GM06990 (cell line): Measurements from ENCODE around the gene GPX2.

ENCODE experiments used
- DNase-seq: peaks from one replicate; pipeline ENCODE4 v3.0.0-alpha.2; 2011; ENCODE audit not compliant: insufficient read length; ENCODE audit errors: extremely low read depth
- H3K27me3 ChIP-seq: replicated peaks from 2 replicates; pipeline ENCODE4 v1.6.0; 2011; ENCODE audit warnings: low read length; ENCODE audit not compliant: control insufficient read depth, insufficient read depth
- H3K36me3 ChIP-seq: 2 replicates; pipeline ENCODE4 v1.5.1; 2011; ENCODE audit warnings: low read length; ENCODE audit not compliant: control insufficient read depth, insufficient read depth
- H3K4me3 ChIP-seq: replicated peaks from 2 replicates; pipeline ENCODE4 v1.5.1; 2011; ENCODE audit warnings: low read depth, mild to moderate bottlenecking, control low read depth, low read length
- TF ChIP-seq, protein P1 (sequence below): IDR thresholded peaks from 2 replicates; pipeline ENCODE4 v1.5.1; 2011; ENCODE audit warnings: low read length, control low read depth, mild to moderate bottlenecking, inconsistent platforms; ENCODE audit not compliant: insufficient read depth, poor library complexity, severe bottlenecking

Gene GPX2

DNA sequence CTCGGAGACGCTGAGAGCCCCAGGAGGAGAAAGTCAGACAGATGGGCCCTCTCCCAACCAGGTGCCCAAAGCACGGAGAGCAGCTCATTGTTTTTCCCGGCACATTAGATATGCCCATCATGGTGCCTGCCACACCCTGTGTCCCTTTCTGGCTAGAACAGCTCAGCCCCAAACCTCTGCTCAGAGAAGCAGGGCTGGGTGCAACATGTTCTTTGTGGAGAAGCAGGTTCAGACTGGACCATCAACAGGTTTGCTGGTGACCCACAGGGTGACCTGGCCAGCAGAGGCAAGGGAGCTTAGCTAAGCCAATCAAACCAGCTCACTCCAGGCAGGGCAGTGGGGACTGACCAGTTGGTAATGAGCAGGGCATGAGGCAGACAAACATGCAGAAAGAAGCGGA lies 16.2 kb upstream of the GPX2 start:
- Histone ChIP-seq H3K27me3 (no peaks in the 10 kb centered on the region), H3K36me3 (no peaks in the 10 kb centered on the region), H3K4me3 (no peak overlapping the region)
- DNase-seq, result no peak
- TF ChIP-seq, protein P1, sequence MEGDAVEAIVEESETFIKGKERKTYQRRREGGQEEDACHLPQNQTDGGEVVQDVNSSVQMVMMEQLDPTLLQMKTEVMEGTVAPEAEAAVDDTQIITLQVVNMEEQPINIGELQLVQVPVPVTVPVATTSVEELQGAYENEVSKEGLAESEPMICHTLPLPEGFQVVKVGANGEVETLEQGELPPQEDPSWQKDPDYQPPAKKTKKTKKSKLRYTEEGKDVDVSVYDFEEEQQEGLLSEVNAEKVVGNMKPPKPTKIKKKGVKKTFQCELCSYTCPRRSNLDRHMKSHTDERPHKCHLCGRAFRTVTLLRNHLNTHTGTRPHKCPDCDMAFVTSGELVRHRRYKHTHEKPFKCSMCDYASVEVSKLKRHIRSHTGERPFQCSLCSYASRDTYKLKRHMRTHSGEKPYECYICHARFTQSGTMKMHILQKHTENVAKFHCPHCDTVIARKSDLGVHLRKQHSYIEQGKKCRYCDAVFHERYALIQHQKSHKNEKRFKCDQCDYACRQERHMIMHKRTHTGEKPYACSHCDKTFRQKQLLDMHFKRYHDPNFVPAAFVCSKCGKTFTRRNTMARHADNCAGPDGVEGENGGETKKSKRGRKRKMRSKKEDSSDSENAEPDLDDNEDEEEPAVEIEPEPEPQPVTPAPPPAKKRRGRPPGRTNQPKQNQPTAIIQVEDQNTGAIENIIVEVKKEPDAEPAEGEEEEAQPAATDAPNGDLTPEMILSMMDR, result no peak

- DNase-seq, result no peak
- H3K27me3 ChIP-seq, result no peaks in the 10 kb centered on the region
- TF ChIP-seq, protein P1, result no peak
- H3K4me3 ChIP-seq, result no peak overlapping the region
- H3K36me3 ChIP-seq, result no peaks in the 10 kb centered on the region
These were observed 15.7 kb upstream of the GPX2 start for GRCh38 chr14:64958201-64958600.

GRCh38 chr14:64956697-64957406 lies 14.3 kb upstream of the GPX2 start:
- DNase-seq, result no peak
- no peaks in the 10 kb centered on the region for H3K27me3 ChIP-seq
- no peaks in the 10 kb centered on the region; the same call in 1 of the 2 replicates for H3K36me3 ChIP-seq
- TF ChIP-seq, protein P1, result no peak
- H3K4me3 ChIP-seq, result no peak overlapping the region

GRCh38 chr14:64955297-64955696 lies 12.8 kb upstream of the GPX2 start:
- TF ChIP-seq, protein P1, result no peak
- no peak overlapping the region for H3K4me3 ChIP-seq
- H3K27me3 ChIP-seq, result no peaks in the 10 kb centered on the region
- no peak for DNase-seq
- no peaks in the 10 kb centered on the region; the same call in 1 of the 2 replicates for H3K36me3 ChIP-seq

DNA sequence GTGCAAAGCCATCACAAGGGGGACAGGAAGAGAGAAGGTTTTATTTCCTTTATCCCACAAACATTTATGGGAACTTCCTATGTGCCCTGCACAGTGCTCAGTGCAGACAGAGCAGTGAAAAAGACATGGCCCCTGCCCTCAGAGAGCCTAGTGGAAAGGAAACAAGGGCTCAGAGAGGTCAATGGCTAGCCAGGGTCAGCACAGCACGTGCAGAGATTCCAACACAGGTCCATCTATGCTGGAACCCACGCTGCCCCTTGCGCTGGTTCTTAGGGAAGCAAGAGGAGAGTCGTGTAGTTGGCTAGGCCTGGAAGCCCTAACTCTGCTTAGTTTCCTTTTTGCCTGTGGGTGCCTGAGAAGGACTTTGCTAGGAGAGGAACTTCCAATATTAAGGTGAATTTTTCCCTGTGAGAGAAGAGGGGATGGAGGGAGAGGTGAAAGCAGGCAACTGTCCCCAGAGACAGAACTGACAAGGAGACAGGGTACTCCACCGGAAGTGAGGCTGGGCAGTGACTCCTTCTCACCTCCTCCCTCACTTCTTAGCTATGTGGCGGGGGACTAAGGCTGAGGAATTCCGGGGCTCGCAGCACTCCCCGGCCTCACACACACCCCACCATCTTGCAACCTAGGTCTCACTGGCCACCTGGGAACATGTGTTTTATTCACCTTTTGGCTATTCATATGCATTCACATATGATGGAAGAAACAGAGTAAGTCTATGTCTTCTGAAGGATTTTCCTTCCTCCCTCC lies 12.1 kb upstream of the GPX2 start:
- TF ChIP-seq, protein P1, result no peak
- H3K36me3 ChIP-seq, result no peaks in the 10 kb centered on the region; the same call in 1 of the 2 replicates
- H3K27me3 ChIP-seq, result no peaks in the 10 kb centered on the region

More for the DNA sequence above, 12.1 kb upstream of the GPX2 start:
- no peak for DNase-seq
- no peak overlapping the region for H3K4me3 ChIP-seq
